Loucy (cell line): ENCODE data around the gene RICTOR.

ENCODE experiments used
- EZH2phosphoT487 ChIP-seq: fragments of 200-600 bp; IDR thresholded peaks from 2 replicates; pipeline ENCODE4 v1.6.1; 2018; ENCODE audit warnings: antibody characterized with exemption, mild to moderate bottlenecking, moderate library complexity, borderline replicate concordance
- TF ChIP-seq, protein P1 (sequence below): fragments of 200-600 bp; sonication (generic); conservative IDR thresholded peaks from 2 replicates; pipeline ENCODE4 v1.5.1; 2014; ENCODE audit warnings: mild to moderate bottlenecking, antibody characterized with exemption, low read length

DNA sequence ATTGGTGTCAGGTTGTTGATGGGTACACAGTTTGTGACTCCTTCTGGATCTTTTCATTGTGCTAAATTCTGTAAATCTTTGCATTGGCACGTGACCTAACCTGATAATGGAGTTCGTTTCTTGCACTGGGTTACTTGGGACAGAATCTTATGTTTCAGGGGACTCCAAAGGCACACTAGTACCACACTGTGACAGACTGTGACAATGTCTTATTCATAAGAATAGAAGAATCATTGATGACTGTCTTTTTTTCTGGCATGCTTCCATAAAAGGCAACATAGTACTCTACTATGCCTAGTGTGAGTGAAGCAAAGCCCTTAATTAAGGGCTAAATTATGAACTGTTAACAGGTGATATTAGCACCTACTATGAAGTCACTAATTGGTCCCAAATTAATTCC is 35.4 kb upstream of the RICTOR start:
- TF ChIP-seq, protein P1, sequence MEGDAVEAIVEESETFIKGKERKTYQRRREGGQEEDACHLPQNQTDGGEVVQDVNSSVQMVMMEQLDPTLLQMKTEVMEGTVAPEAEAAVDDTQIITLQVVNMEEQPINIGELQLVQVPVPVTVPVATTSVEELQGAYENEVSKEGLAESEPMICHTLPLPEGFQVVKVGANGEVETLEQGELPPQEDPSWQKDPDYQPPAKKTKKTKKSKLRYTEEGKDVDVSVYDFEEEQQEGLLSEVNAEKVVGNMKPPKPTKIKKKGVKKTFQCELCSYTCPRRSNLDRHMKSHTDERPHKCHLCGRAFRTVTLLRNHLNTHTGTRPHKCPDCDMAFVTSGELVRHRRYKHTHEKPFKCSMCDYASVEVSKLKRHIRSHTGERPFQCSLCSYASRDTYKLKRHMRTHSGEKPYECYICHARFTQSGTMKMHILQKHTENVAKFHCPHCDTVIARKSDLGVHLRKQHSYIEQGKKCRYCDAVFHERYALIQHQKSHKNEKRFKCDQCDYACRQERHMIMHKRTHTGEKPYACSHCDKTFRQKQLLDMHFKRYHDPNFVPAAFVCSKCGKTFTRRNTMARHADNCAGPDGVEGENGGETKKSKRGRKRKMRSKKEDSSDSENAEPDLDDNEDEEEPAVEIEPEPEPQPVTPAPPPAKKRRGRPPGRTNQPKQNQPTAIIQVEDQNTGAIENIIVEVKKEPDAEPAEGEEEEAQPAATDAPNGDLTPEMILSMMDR = no peak
- no peak for TF ChIP-seq EZH2phosphoT487
